ENCODE data around the gene PPFIA1.

Gene PPFIA1

DNA sequence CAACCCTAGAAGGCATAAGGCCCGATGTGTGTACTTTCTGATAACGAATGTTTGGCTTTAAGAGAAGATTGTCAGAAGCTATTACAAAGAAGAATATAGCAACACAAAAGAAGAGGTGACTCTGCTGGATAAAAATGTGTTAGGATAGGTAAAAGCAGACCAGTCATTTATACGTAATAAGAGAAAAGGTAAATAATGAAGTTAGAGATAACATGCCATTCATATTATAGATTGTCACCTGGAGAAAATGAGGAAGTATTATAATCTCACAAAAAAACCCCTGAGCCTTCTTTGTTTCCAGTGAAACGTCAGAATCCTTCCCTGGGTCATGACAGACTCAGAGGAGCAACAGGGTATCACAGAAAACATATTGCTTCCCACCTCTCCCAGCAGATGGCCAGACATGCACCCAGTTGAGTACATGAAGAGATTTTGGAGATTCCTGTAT is 36.1 kb downstream of the PPFIA1 start:
- H3K27ac ChIP-seq: no peak overlapping the region
- no peak for DNase-seq (ENCODE audit: low read depth, low spot score)
- no peak overlapping the region for H3K4me3 ChIP-seq
- H3K36me3 ChIP-seq (ENCODE audit: insufficient read depth, low read length): peaks cover 34% of the 10 kb centered on the region
- H3K9ac ChIP-seq (ENCODE audit: insufficient read length): no peak overlapping the region
- H3K9me3 ChIP-seq (ENCODE audit: low read depth, low read length): no peaks in the 10 kb centered on the region
- TF ChIP-seq POLR2AphosphoS5 (IDR thresholded peaks at IDR 0.05; ENCODE audit: borderline replicate concordance, low read depth, low read length) (no peak), EZH2 (IDR thresholded peaks at IDR 0.05) (no peak), FOXP2 (optimal IDR thresholded peaks at IDR 0.05; ENCODE audit: control extremely low read depth, extremely low read length, insufficient read depth) (no peak)

DNA sequence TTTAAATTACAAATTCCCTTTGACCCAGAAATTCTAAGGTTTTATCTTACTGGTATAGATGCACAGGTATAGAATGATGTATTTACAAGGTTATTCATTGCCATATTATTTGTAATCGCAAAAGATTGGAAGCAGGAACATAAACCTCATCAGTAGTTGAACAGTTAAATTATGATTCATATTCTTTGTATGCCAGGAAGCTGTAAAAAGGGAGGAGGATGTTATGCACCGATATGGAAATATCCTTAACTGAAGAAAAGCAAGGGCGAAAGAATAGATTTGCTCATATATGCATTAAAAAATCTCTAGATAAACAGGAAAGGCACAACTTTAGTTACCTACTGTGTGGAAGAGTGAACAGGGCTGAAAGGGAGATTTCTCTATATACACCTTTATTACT is 36.7 kb downstream of the PPFIA1 start:
- no peak for TF ChIP-seq FOXP2 (optimal IDR thresholded peaks at IDR 0.05; ENCODE audit: control extremely low read depth, extremely low read length, insufficient read depth)
- TF ChIP-seq POLR2AphosphoS5 (IDR thresholded peaks at IDR 0.05; ENCODE audit: borderline replicate concordance, low read depth, low read length): no peak
- no peak for TF ChIP-seq EZH2 (IDR thresholded peaks at IDR 0.05)
- no peak for DNase-seq (ENCODE audit: low read depth, low spot score)
- 0 out of 2 replicates have a peak overlapping the region, but pooled peaks have one; percentile 10 for H3K27ac ChIP-seq

DNA sequence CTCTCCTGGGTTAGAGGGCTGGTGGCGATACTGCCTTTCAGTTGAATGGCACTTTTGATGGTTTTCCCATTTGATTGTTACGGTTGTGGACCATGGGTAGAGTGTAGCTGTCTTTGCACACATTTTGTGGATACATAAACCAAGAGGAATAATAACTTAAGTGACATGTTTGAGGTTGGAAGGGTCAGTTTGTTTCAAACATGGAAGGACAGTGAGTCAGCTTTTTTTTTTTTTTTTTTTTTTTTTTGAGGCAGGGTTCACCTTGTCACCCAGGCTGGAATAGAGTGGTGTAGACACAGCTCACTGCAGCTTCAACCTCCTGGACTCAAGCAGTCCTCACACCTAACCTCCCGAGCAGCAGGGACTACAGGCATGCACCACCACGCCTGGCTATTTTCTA is 41.1 kb downstream of the PPFIA1 start:
- no peak for TF ChIP-seq POLR2AphosphoS5 (IDR thresholded peaks at IDR 0.05; ENCODE audit: borderline replicate concordance, low read depth, low read length)
- no peak for TF ChIP-seq FOXP2 (optimal IDR thresholded peaks at IDR 0.05; ENCODE audit: control extremely low read depth, extremely low read length, insufficient read depth)
- no peak for TF ChIP-seq EZH2 (IDR thresholded peaks at IDR 0.05)
- no peaks in the 10 kb centered on the region for H3K9me3 ChIP-seq (ENCODE audit: low read depth, low read length)
- no peak for DNase-seq (ENCODE audit: low read depth, low spot score)
- H3K4me3 ChIP-seq: no peak overlapping the region
- peaks cover 32% of the 10 kb centered on the region for H3K36me3 ChIP-seq (ENCODE audit: insufficient read depth, low read length)
- no peak overlapping the region for H3K27ac ChIP-seq
- no peak overlapping the region for H3K9ac ChIP-seq (ENCODE audit: insufficient read length)

More for the DNA sequence above, 36.7 kb downstream of the PPFIA1 start:
- Histone ChIP-seq H3K9me3 (ENCODE audit: low read depth, low read length) (no peaks in the 10 kb centered on the region), H3K4me3 (no peak overlapping the region), H3K9ac (ENCODE audit: insufficient read length) (no peak overlapping the region), H3K36me3 (ENCODE audit: insufficient read depth, low read length) (peaks cover 37% of the 10 kb centered on the region)

DNA sequence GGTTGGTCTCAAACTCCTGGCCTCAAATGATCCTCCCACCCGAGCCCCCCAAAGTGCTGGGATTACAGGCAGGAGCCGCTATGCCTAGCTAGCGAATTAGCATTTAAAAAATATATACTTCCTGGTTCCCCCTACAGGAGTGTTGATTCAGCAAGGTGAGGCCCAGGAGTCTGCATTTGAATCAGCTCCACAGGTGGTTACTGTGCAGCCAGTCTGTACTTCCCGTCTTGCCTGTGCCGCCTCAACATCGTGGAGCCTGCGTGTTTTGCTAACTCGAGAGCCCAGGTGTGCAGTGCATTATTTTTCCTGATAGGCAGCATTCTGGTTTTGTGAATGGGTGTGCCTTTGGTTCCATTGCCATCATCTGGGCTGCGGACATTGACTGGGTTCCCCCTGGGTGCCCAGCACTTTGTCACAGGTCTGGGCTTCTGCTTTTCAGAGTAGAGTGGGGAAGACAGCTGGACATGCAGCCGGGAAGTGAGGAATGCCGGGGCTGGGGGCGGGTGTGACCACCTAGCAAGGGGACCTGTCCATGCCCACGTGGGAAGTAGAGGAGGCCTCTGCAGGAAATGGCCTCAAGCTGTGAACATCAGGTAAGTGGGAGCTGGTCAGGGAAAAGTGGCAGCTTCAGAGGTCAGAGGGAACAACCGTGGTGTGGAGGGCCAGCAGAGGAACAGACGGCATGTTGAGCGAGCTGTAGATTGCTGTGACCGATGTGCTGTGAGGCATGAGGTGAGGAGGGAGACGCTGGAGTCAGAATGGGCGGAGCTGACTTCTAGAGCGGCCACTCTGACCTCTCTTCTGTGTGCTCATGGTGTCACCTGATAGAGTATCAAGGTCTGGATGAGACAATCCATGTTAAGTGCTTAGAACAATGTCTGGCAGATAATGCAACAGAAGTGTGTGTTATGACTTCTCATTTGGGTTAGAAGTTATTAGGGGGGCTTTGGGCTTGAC is 42.2 kb downstream of the PPFIA1 start:
- Histone ChIP-seq H3K36me3 (ENCODE audit: insufficient read depth, low read length) (peaks cover 27% of the 10 kb centered on the region), H3K9me3 (ENCODE audit: low read depth, low read length) (no peaks in the 10 kb centered on the region), H3K9ac (ENCODE audit: insufficient read length) (no peak overlapping the region), H3K27ac (no peak overlapping the region), H3K4me3 (no peak overlapping the region)
- DNase-seq (ENCODE audit: low read depth, low spot score): no peak
- TF ChIP-seq EZH2 (IDR thresholded peaks at IDR 0.05) (no peak), FOXP2 (optimal IDR thresholded peaks at IDR 0.05; ENCODE audit: control extremely low read depth, extremely low read length, insufficient read depth) (no peak), POLR2AphosphoS5 (IDR thresholded peaks at IDR 0.05; ENCODE audit: borderline replicate concordance, low read depth, low read length) (no peak)

DNA sequence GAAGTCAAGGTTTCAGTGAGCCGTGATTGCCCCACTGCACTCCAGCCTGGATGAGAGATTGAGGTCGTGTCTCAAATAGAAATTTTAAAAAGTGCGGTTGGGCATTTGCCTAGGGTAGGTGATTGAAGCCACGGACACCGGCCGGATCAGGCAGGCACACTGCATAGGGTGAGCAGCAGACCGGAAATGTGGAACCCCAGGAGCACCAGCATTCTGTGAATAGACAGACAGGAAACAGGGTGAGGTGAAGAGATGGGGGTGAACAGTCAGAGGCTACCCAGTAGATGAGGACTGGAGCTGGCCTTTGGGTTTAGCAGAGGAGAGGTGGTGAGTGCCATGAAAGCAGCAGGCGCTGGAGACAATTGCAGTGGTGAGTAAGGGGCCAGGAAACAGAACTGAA is 43.5 kb downstream of the PPFIA1 start:
- TF ChIP-seq POLR2AphosphoS5 (IDR thresholded peaks at IDR 0.05; ENCODE audit: borderline replicate concordance, low read depth, low read length) (no peak), EZH2 (IDR thresholded peaks at IDR 0.05) (no peak), FOXP2 (optimal IDR thresholded peaks at IDR 0.05; ENCODE audit: control extremely low read depth, extremely low read length, insufficient read depth) (no peak)
- Histone ChIP-seq H3K27ac (0 out of 2 replicates have a peak overlapping the region, but pooled peaks have one; percentile 16), H3K9ac (ENCODE audit: insufficient read length) (no peak overlapping the region), H3K4me3 (no peak overlapping the region), H3K9me3 (ENCODE audit: low read depth, low read length) (no peaks in the 10 kb centered on the region), H3K36me3 (ENCODE audit: insufficient read depth, low read length) (peaks cover 28% of the 10 kb centered on the region)
- DNase-seq (ENCODE audit: low read depth, low spot score): no peak

DNA sequence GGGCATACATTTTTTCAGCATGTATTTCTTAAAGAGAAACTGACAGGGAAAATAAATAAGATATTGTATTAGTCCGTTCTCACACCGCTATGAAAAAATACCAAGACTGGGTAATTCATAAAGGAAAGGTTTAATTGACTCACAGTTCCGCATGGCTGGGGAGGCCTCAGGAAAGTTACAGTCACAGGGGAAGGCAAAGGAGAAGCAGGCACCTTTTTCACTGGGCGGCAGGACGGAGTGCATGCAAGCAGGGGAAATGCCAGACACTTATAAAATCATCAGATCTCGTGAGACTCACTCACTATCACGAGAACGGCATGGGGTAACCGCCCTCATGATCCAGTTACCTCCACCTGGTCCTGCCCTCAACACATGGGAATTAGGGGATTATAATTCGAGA is 44.2 kb downstream of the PPFIA1 start:
- Histone ChIP-seq H3K36me3 (ENCODE audit: insufficient read depth, low read length) (peaks cover 32% of the 10 kb centered on the region), H3K4me3 (no peak overlapping the region)
- TF ChIP-seq FOXP2 (optimal IDR thresholded peaks at IDR 0.05; ENCODE audit: control extremely low read depth, extremely low read length, insufficient read depth) (no peak), POLR2AphosphoS5 (IDR thresholded peaks at IDR 0.05; ENCODE audit: borderline replicate concordance, low read depth, low read length) (no peak), EZH2 (IDR thresholded peaks at IDR 0.05) (no peak)

DNA sequence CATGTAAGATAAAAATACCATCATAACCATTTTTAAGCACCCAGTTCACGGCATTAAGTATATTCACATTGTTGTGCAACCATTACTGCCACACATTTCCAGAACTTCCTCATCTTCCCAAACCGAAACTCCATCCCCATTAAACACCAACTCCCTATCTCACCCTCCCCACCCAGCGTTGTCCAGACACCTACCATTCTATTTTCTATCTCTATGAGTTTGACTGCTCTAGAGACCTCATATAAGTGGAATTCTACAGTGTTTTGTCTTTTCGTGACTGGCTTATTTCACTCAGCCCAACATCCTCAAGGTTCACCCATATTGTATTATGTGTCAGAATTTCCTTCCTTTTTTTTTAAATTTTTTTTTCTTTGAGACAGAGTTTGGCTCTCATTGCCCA is 45.2 kb downstream of the PPFIA1 start:
- no peak for TF ChIP-seq POLR2AphosphoS5 (IDR thresholded peaks at IDR 0.05; ENCODE audit: borderline replicate concordance, low read depth, low read length)
- TF ChIP-seq EZH2 (IDR thresholded peaks at IDR 0.05): no peak
- Histone ChIP-seq H3K9me3 (ENCODE audit: low read depth, low read length) (no peaks in the 10 kb centered on the region), H3K36me3 (ENCODE audit: insufficient read depth, low read length) (peaks cover 32% of the 10 kb centered on the region), H3K27ac (no peak overlapping the region), H3K9ac (ENCODE audit: insufficient read length) (no peak overlapping the region), H3K4me3 (no peak overlapping the region)
- no peak for DNase-seq (ENCODE audit: low read depth, low spot score)

More for the DNA sequence above, 44.2 kb downstream of the PPFIA1 start:
- DNase-seq (ENCODE audit: low read depth, low spot score): no peak
- H3K9me3 ChIP-seq (ENCODE audit: low read depth, low read length): no peaks in the 10 kb centered on the region
- H3K27ac ChIP-seq: no peak overlapping the region
- no peak overlapping the region for H3K9ac ChIP-seq (ENCODE audit: insufficient read length)

DNA sequence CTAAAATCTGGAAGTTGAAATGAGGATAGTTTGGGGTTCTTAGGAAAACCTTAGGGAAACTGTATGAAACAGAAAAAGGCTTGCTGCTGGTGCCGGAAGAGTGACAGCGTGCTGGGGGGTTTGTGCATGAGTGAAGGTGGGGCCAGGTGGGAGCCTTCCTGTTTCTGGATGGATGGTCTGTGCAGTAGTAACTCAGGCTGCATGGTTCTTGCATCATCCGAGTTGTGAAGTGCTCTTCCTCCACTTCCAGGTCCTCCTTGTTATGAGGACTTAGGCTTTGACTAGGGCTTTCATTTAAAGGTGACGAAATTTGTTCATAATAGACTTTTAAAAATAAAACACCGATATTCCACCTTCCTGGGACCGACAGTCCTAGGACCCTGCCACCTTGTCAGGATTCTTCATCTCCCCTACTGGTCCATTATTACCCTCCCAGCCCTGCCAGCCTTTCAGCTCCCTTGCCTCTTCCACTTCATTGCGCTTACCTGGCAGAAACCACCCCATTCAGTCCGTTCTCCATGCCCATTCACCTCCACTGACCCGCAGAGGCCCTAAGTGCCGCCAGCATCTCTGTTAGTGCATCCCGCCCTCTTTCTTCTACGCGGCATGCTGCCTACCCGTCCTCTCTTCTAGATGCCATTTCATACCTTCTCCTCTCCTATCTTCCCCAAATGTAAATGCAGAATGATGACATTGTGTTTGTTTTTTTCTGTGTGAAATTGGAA is 47.3 kb downstream of the PPFIA1 start:
- TF ChIP-seq EZH2 (IDR thresholded peaks at IDR 0.05): no peak
- no peak for TF ChIP-seq FOXP2 (optimal IDR thresholded peaks at IDR 0.05; ENCODE audit: control extremely low read depth, extremely low read length, insufficient read depth)
- DNase-seq (ENCODE audit: low read depth, low spot score): no peak
- Histone ChIP-seq H3K27ac (peak overlapping the region; percentile 6; the same call in 1 of the 2 replicates), H3K4me3 (no peak overlapping the region), H3K9me3 (ENCODE audit: low read depth, low read length) (no peaks in the 10 kb centered on the region), H3K9ac (ENCODE audit: insufficient read length) (no peak overlapping the region), H3K36me3 (ENCODE audit: insufficient read depth, low read length) (peaks cover 34% of the 10 kb centered on the region)

All from SK-N-MC (cell line).